GM19463 (cell line): Measurements from ENCODE around the gene SUSD2.
"Not testable (repeated sequence)": the region's sequence is repeated elsewhere in the genome, so short reads cannot be mapped to it uniquely, and the experiment has no call there.

ENCODE experiments used
- ATAC-seq: cut with Tn5 transposase; IDR thresholded peaks from one replicate; pipeline ENCODE4 v1.9.1; 2021; ENCODE audit warnings: mild to moderate bottlenecking, moderate library complexity; ENCODE audit not compliant: unreplicated experiment

The SUSD2 gene

DNA sequence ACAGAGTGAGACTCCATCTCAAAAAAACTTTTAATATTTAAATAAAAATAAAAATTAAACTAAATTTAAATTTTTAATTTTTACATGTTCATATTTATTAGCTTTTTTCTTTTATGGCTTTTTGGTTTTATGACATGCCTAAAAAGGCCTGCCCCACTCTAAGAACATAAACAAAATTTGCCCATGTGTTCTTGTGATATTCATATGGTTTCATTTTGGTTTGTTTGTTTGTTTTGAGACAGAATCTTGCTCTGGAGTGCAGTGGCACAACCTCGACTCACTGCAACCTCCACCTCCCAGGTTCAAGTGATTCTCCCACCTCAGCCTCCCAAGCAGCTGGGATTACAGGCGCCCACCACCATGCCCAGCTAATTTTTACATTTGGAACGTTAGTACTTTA is 27.7 kb downstream of the SUSD2 start:
- ATAC-seq = no peak

DNA sequence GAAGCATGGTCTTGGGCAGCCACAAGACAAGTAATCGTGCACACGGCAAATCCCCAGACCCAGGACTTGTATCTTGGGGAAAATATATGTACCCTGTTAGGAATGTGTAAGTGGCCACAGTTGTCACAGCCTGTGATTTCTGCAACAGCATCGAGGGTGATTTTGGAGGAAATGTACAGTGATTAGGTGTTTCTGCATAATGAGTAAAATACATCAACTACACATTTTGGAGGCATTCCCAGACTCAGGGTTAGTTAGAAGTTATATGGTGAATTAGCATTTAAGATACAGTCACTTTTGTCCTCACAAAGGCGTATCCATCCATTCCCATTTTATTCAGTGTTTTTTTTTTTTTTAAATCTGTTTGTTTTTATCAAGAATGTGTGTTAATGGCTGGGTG is 28.4 kb downstream of the SUSD2 start:
- ATAC-seq = no peak

- ATAC-seq = not testable (repeated sequence)
Measured at GRCh38 chr22:24210409-24210808, 29.1 kb downstream of the SUSD2 start.

DNA sequence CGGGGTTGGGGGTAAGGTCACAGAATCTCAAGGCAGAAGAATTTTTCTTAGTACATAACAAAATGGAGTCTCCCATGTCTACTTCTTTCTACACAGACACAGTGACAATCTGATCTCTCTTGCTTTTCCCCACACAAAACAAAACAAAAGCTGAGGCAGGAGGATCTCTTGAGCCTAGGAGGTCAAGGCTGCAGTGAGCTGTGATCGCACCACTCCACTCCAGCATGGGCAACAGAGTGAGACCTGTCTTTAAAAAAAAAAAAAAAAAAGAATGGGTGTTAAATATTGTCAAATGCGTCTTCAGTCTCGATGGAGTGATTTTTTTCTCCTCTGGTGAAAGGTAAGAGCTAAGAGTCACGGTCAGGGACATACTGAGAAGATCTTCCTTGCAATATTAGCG is 30.4 kb downstream of the SUSD2 start:
- ATAC-seq = not testable (repeated sequence)

GRCh38 chr22:24213111-24213510 is 31.8 kb downstream of the SUSD2 start:
- ATAC-seq = not testable (repeated sequence)

DNA sequence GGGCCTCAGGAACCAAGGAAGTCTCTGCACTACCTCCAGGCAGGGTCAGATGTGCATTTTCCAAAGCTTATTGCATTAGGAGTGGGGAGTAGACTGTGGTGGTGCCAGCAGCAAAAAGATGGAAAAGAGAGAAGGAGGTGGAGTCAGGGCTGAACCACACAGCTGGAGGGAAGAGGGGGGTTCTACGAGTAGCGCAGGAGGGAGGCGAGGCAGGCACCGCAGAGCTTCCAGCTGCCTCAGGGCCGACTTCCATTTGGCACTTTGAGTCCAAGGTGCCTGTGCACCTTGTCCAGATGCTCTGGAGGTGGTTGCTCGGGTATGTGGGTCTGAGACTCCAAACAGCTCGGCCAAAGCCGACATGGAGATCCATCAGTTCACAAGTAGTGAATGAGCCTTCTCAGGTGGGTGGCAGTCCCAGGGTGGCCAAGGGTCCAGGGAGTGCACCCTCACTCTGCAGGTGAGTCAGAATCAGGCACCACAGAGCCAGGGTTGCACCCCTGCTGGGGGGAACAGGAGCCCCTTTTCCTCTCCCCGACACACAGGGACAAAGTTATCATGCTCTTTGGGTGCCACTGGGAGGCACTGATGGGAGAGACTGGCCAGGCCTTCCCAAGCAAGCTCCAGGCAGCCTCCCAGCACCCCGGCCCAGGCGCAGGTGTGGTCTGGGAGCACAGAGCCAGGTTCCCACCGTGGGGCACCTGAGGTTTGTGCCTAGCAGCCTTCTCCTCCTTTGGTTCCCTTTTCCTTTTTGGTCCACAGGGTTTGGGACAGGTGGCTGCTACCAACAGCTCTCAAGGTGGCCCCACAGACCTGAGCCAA is 33.4 kb downstream of the SUSD2 start:
- no peak for ATAC-seq

DNA sequence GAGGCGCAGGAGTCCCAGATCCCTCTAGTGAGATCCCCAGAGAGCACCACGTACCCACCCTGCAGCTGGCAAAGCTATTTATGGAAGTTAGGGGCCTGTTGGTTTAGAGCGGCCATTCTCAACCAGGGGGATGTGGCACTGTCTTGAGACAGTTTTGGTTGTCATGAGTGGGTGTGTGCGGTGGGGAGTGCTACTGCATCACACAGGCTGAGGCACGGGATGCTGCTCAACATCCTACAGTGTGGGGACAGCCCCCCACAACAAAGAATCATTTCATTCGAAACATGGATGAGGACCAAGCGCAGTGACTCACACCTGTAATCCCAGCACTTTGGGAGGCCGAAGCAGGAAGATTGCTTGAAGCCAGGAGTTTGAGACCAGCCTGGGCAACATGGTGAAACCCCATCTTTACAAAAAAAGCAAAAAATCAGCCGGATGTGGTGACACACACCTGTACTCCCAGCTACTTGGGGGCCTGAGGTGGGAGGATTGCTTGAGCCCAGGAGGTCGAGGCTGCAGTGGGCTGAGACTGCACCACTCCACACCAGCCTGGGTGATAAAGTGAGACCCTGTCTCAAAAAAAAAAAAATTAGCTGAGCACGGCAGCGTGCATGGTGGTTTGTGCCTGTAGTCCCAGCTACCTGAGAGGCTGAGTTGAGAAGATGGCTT is 35.4 kb downstream of the SUSD2 start:
- ATAC-seq = no peak

- ATAC-seq = no peak
Measured at GRCh38 chr22:24217384-24217783, 36.1 kb downstream of the SUSD2 start.

DNA sequence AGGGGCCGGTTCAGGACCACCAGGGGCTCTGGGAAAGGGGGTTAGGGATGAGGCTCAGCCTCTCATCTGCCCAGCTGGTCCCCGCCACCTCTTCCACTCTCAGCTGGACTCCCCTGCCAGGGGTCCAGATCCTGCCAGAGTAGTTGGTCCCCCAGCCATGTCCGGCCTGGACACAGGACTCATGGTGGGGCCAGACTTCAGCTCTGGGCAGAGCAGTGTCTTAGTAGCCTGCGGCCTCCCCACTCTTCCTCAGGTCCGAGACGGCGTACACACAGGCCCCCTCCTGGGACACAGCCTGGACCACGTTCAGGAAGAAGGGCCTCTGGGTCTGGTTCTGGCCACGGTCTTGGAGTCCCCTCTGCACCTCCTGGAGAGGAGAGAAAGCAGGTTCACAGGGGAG is 38.5 kb downstream of the SUSD2 start:
- ATAC-seq = no peak

DNA sequence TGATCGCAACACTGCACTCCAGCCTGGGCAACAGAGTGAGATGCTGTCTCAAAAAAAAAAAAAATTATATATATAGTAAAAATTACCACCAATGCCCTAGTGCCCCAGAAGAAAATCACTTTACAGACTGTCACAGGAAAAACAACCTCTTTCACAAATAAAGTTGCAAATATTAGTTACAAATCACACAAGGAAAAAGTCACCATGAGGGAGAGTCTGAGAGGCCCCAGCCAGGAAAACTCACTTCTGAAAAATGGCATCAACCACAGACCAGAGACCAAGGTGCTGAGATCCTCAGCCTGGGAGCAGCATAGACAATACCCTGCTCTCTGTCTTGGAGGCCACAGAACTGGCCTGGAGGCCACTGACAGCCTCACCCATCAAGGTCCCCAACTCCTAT is 43.2 kb downstream of the SUSD2 start:
- no peak for ATAC-seq

GRCh38 chr22:24225044-24225601 is 43.8 kb downstream of the SUSD2 start:
- no peak for ATAC-seq

GRCh38 chr22:24225951-24226350 is 44.7 kb downstream of the SUSD2 start:
- ATAC-seq = no peak

DNA sequence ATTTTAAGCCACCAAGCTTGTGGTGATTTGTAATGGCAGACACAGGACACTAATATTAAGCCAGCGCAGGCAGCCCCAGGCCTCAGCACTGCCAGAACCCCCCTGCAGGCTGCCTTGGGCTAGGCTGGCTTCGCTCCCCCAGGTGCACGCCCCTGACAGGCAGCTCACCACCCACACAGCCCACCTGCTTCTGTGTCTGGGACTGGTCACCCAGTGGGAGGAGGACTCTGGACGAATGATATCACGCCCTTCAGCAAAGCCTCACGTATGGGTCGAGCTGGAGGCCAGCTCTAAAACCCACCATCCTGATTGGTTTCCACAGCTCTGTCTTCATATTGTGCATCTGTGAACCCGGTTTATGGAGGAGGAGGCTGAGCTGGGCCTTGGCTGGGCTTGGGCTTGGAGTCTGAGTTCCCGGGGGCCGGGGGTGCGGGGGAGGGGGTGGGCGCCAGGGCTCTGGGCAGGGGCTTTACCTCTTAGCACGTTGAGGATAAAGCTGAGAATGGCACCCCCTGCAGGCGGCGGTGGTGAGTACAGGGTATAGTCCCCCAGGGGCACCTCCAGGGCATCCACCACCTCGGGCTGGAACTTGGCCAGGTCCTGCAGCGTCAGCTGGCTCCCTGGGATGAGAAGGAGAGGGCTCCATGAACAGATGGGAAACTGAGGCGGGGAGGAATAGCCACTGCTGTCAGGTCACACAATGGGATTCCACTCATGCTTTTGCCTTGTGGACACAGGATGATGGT is 49.8 kb downstream of the SUSD2 start:
- ATAC-seq = no peak

- ATAC-seq = no peak
Measured at GRCh38 chr22:24231706-24232105, 50.4 kb downstream of the SUSD2 start.

DNA sequence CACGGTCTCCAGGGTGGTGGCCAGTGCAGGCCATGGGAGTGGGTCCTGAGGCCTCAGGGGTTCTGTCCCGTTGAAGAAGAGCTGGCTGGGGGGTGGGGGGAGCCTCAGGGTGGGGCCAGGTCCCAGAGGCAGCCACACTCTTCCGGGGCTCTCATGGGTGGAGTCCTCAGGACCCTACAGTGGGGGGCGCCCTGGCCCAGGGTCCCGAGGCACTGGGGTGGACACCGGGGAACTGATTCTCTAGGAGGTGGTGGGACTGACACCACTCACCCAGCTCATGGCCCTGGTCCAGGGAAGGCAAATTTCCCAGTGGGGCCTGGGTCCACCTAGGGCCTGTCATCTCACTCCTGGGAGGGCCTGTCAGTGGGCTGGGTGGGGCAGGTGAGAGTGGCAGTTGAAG is 50.8 kb downstream of the SUSD2 start:
- no peak for ATAC-seq

DNA sequence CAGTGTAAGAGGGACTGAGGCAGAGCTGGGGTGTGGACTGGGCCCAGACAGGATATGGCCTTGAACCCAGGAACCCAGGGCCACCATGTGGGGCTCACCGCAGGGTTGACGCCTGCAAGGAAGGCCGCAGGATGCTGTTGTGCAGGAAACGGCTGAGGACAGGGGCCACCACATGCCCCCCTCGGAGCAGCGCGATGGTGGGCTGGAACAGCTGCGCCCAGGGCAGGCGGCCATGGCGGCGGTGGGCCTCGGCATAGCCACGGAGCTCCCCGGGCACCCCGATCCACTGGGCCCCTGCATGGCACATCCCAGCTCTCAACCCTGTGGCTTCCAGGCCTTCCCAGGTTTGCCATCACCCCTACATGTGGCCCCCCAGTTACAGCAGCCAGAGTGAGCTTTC is 51.4 kb downstream of the SUSD2 start:
- no peak for ATAC-seq

GRCh38 chr22:24233235-24233634 is 51.9 kb downstream of the SUSD2 start:
- no peak for ATAC-seq

DNA sequence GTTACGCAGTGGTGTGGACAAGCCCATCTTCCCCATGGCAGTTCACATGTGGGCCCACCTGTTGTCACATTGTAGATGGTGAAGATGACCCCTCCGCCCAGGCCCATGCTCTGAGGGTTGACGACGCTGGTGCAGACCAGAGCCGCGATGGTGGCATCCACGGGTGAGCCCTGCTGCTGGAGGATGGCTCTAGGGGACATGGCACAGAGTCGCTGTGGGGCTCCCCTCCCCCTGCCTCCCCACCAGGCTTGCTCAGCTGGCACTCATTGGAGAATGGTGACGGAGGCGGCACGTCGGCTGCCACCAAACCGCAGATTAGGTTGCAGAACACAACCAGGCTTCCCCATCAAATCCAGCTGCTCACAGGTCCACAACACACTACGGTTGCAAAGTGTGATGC is 52.5 kb downstream of the SUSD2 start:
- ATAC-seq = no peak

GRCh38 chr22:24235315-24235714 is 54.0 kb downstream of the SUSD2 start:
- no peak for ATAC-seq

- no peak for ATAC-seq
Measured at GRCh38 chr22:24236656-24237055, 55.4 kb downstream of the SUSD2 start.

- ATAC-seq = not testable (repeated sequence)
Measured at GRCh38 chr22:24238101-24238694, 56.9 kb downstream of the SUSD2 start.
